PC-9 (cell line): Measurements from ENCODE around the gene CRELD1. TPM values are rescaled to one million over a fixed set of nuclear protein-coding genes. Genes with fewer than 3 reads are reported as not detected.

Source experiments
- BruUV-seq: library from RNA; stranded (reverse); fragments of 400-500 nt; replicated peaks from 2 replicates; lab custom pipeline; 2021; lab: Mats Ljungman, UMichigan
- CTCF ChIA-PET: fragments of 300-600 bp; sonication (Branson Sonifier 250); formaldehyde crosslinking; loops from one replicate; lab custom pipeline; 2022; ENCODE audit warnings: antibody characterized with exemption; lab: Charles Lee
- POLR2A ChIA-PET: fragments of 300-600 bp; sonication (Branson Sonifier 250); formaldehyde crosslinking; loops from one replicate; lab custom pipeline; 2022; ENCODE audit warnings: antibody characterized with exemption; ENCODE audit not compliant: unreplicated experiment; lab: Charles Lee
- DNase-seq, 2 experiments: peaks; one replicate each; pipeline versions ENCODE4 v3.0.0 to v3.0.0-alpha.2; 2015 to 2022; ENCODE audit warnings: mixed read lengths in 1 of 2
- H2AFZ ChIP-seq: fragments of 200-600 bp; sonication (generic); 2 replicates; pipeline ENCODE4 v1.8.1; 2017; ENCODE audit warnings: antibody characterized with exemption
- H3F3A ChIP-seq: fragments of 200-600 bp; sonication (generic); 2 replicates; pipeline ENCODE4 v1.8.1; 2017; ENCODE audit warnings: antibody characterized with exemption, mild to moderate bottlenecking, low read depth; ENCODE audit not compliant: insufficient read depth
- H3K27ac ChIP-seq: fragments of 200-600 bp; sonication (generic); 2 replicates; pipeline ENCODE4 v1.6.1; 2016; ENCODE audit warnings: mixed run types
- H3K27me3 ChIP-seq: fragments of 200-600 bp; sonication (generic); 2 replicates; pipeline ENCODE4 v1.6.1; 2016; ENCODE audit warnings: low read depth, mixed run types; ENCODE audit not compliant: insufficient read depth
- H3K36me3 ChIP-seq: fragments of 200-600 bp; sonication (generic); 2 replicates; pipeline ENCODE4 v1.6.1; 2016; ENCODE audit warnings: low read depth, mixed run types
- H3K4me1 ChIP-seq: fragments of 200-600 bp; sonication (generic); replicated peaks from 2 replicates; pipeline ENCODE4 v1.6.1; 2016; ENCODE audit warnings: mixed run types; ENCODE audit not compliant: insufficient read depth
- H3K4me2 ChIP-seq: fragments of 200-600 bp; sonication (generic); 2 replicates; pipeline ENCODE4 v1.6.1; 2017; ENCODE audit warnings: mixed run types
- H3K4me3 ChIP-seq: fragments of 200-600 bp; sonication (generic); 2 replicates; pipeline ENCODE4 v1.6.1; 2016; ENCODE audit warnings: mixed run types
- H3K79me2 ChIP-seq: fragments of 200-600 bp; sonication (generic); 2 replicates; pipeline ENCODE4 v1.6.1; 2017; ENCODE audit warnings: low read depth, mixed run types
- H3K9me2 ChIP-seq: fragments of 200-600 bp; sonication (generic); 2 replicates; pipeline ENCODE4 v1.8.1; 2017; ENCODE audit warnings: mild to moderate bottlenecking; ENCODE audit not compliant: insufficient read depth
- H3K9me3 ChIP-seq: fragments of 200-600 bp; sonication (generic); 2 replicates; pipeline ENCODE4 v1.8.1; 2016; ENCODE audit warnings: low read depth; ENCODE audit not compliant: insufficient read depth
- H4K20me1 ChIP-seq: fragments of 200-600 bp; sonication (generic); 2 replicates; pipeline ENCODE4 v1.8.1; 2017; ENCODE audit not compliant: insufficient read depth
- EZH2 ChIP-seq: fragments of 200-600 bp; sonication (generic); IDR thresholded peaks from 2 replicates; pipeline ENCODE4 v1.8.0; 2017; ENCODE audit warnings: antibody characterized with exemption, low read depth
- intact Hi-C: fragments of 100-400 bp; cut with micrococcal nuclease; formaldehyde crosslinking; loops from one replicate; pipeline ENCODE4 v1.10.0; 2022; ENCODE audit not compliant: unreplicated experiment
- total RNA-seq: library from RNA; stranded (reverse); gene quantifications from 2 replicates; pipeline ENCODE4 v1.2.3, GENCODE V29; 2021
- TF ChIP-seq, protein P1 (sequence below): fragments of 200-600 bp; sonication (generic); conservative IDR thresholded peaks from 2 replicates; pipeline ENCODE4 v1.6.1; 2017; ENCODE audit warnings: mixed run types, antibody characterized with exemption, mild to moderate bottlenecking, moderate library complexity

The CRELD1 gene
- total RNA-seq, 1 experiment from 2014 or later = 30.7 TPM

GRCh38 chr3:9930804-9931418 lies 2.7 kb upstream of the CRELD1 start:
- POLR2A ChIA-PET = no interaction called here

GRCh38 chr3:9932535-9932842 lies 1.1 kb upstream of the CRELD1 start:
- ChIA-PET POLR2A (interaction anchor here (0.6 kb wide), 2 partner anchors 30 to 139 kb away, joined by 4 to 8 read pairs; partner anchors contain the start of gene ARPC4), CTCF (interaction anchor here (0.6 to 1.1 kb wide), 17 partner anchors 8 to 579 kb away, joined by 3 to 18 read pairs (median 6); partner anchors contain the start of gene RPUSD3)
- Histone ChIP-seq H3K36me3 (peaks cover 17% of the 10 kb centered on the region), H2AFZ (peak overlapping the region; percentile 90), H3K4me2 (peak overlapping the region; percentile 99), H3K27ac (peak overlapping the region; percentile 89), H3F3A (peaks cover 16% of the 10 kb centered on the region; the same call in 1 of the 2 replicates), H3K79me2 (peaks cover 15% of the 10 kb centered on the region), H3K9me2 (no peaks in the 10 kb centered on the region), H3K9me3 (no peaks in the 10 kb centered on the region), H3K4me3 (peak overlapping the region; percentile 72), H3K4me1 (peaks cover 23% of the 10 kb centered on the region), H4K20me1 (no peaks in the 10 kb centered on the region), H3K27me3 (no peaks in the 10 kb centered on the region)
- intact Hi-C loops = loop anchor here (2.0 kb wide), 2 partner anchors 84 to 140 kb away; partner anchors contain the start of genes ARPC4 and TADA3
- no peak for DNase-seq
- TF ChIP-seq EZH2 = no peak
- TF ChIP-seq, protein P1, sequence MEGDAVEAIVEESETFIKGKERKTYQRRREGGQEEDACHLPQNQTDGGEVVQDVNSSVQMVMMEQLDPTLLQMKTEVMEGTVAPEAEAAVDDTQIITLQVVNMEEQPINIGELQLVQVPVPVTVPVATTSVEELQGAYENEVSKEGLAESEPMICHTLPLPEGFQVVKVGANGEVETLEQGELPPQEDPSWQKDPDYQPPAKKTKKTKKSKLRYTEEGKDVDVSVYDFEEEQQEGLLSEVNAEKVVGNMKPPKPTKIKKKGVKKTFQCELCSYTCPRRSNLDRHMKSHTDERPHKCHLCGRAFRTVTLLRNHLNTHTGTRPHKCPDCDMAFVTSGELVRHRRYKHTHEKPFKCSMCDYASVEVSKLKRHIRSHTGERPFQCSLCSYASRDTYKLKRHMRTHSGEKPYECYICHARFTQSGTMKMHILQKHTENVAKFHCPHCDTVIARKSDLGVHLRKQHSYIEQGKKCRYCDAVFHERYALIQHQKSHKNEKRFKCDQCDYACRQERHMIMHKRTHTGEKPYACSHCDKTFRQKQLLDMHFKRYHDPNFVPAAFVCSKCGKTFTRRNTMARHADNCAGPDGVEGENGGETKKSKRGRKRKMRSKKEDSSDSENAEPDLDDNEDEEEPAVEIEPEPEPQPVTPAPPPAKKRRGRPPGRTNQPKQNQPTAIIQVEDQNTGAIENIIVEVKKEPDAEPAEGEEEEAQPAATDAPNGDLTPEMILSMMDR = no peak
- BruUV-seq = no TSS peak

More at GRCh38 chr3:9930804-9931418, 2.7 kb upstream of the CRELD1 start:
- H4K20me1 ChIP-seq = no peaks in the 10 kb centered on the region
- peaks cover 23% of the 10 kb centered on the region for H3K4me1 ChIP-seq
- no peak overlapping the region for H3K4me2 ChIP-seq
- peaks cover 11% of the 10 kb centered on the region; the same call in 1 of the 2 replicates for H3F3A ChIP-seq
- no peaks in the 10 kb centered on the region for H3K27me3 ChIP-seq
- H3K79me2 ChIP-seq = peaks cover 15% of the 10 kb centered on the region
- no peaks in the 10 kb centered on the region for H3K9me3 ChIP-seq
- H3K4me3 ChIP-seq = no peak overlapping the region
- peaks cover 7% of the 10 kb centered on the region for H3K36me3 ChIP-seq
- intact Hi-C loops = no loop called here
- no peak overlapping the region for H2AFZ ChIP-seq
- H3K9me2 ChIP-seq = no peaks in the 10 kb centered on the region
- DNase-seq = no peak
- TF ChIP-seq EZH2 = no peak
- TF ChIP-seq, protein P1 = peak; percentile 32; the same call in 1 of the 2 replicates
- BruUV-seq = no TSS peak
- no peak overlapping the region for H3K27ac ChIP-seq
- CTCF ChIA-PET = interaction anchor here (0.6 to 0.7 kb wide), 4 partner anchors 10 to 264 kb away, joined by 3 to 14 read pairs (median 7); no protein-coding TSS in a partner anchor

DNA sequence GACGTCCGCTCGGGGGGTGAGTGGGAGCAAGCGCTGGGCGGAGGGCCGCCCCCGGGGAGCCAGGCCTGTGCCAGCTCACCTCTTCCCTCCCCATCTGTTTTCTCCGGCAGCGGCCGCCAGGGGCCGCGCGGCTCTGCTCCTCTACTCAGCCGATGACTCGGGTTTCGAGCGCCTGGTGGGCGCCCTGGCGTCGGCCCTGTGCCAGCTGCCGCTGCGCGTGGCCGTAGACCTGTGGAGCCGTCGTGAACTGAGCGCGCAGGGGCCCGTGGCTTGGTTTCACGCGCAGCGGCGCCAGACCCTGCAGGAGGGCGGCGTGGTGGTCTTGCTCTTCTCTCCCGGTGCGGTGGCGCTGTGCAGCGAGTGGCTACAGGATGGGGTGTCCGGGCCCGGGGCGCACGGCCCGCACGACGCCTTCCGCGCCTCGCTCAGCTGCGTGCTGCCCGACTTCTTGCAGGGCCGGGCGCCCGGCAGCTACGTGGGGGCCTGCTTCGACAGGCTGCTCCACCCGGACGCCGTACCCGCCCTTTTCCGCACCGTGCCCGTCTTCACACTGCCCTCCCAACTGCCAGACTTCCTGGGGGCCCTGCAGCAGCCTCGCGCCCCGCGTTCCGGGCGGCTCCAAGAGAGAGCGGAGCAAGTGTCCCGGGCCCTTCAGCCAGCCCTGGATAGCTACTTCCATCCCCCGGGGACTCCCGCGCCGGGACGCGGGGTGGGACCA lies 632 bp upstream of the CRELD1 start:
- Histone ChIP-seq H3K4me1 (peaks cover 23% of the 10 kb centered on the region), H3F3A (peaks cover 17% of the 10 kb centered on the region; the same call in 1 of the 2 replicates), H4K20me1 (no peaks in the 10 kb centered on the region), H3K9me2 (no peaks in the 10 kb centered on the region), H3K4me2 (peak overlapping the region; percentile 99), H3K27me3 (no peaks in the 10 kb centered on the region), H3K27ac (peak overlapping the region; percentile 89), H3K4me3 (peak overlapping the region; percentile 72), H2AFZ (peak overlapping the region; percentile 90), H3K9me3 (no peaks in the 10 kb centered on the region), H3K36me3 (peaks cover 18% of the 10 kb centered on the region), H3K79me2 (peaks cover 15% of the 10 kb centered on the region)
- BruUV-seq = TSS peak; percentile 53
- ChIA-PET CTCF (interaction anchor here (0.6 to 1.1 kb wide), 18 partner anchors 9 to 580 kb away, joined by 3 to 18 read pairs (median 6); partner anchors contain the start of gene RPUSD3), POLR2A (interaction anchor here (0.5 to 0.8 kb wide), 5 partner anchors 16 to 293 kb away, joined by 3 to 15 read pairs (median 5); partner anchors contain the start of genes ARPC4 and IL17RC)
- intact Hi-C loops = loop anchor here (1.0 to 2.0 kb wide), 3 partner anchors 16 to 140 kb away; partner anchors contain the start of genes ARPC4, IL17RC and TADA3
- TF ChIP-seq, protein P1 = peak; percentile 79
- TF ChIP-seq EZH2 = no peak
- DNase-seq = peak; percentile 48 to 70
